Aortic smooth muscle cell (primary cell): ENCODE data around the gene APOH. TPM values are rescaled to one million over a fixed set of nuclear protein-coding genes. Genes with fewer than 3 reads are reported as not detected.

Source experiments
- total RNA-seq: library from RNA; depleted of rRNA; stranded (reverse); fragments of >200 nt; gene quantifications from 2 replicates; pipeline ENCODE4 v1.2.3, GENCODE V29; 2014

Gene APOH
- total RNA-seq, result not detected in 2 replicates

GRCh38 chr17:66228887-66229782, at the start of gene APOH:
Gene APOH, minus strand, starts transcription at chr17:66229415. Its CDS starts 36 bp downstream, at chr17:66229379.

GRCh38 chr17:66191593-66192377, 37.4 kb downstream of the APOH start, which contains the start of gene CEP112:
Gene CEP112, minus strand, starts transcription at chr17:66192133.

Other genes with a start within 250 kb of the APOH start
- gene CEP112, start 37.3 kb downstream of the APOH start, total RNA-seq, result 10.7 and 11.8 TPM in 2 replicates
- 16.1 and 22.4 TPM in 2 replicates for gene PRKCA, start 73.2 kb upstream of the APOH start, total RNA-seq